GM13977 (cell line): ENCODE data around the gene BABAM2.

ENCODE experiments used
- DNase-seq: peaks from one replicate; pipeline ENCODE4 v3.0.0; 2012; ENCODE audit warnings: low spot score
- in situ Hi-C: fragments of 300-500 bp; cut with MboI; formaldehyde crosslinking; loops from one replicate; pipeline ENCODE4 v1.12.0; 2022; ENCODE audit warnings: low sequenced_read_pairs, low pct_unique_long_range_greater_than_20kb, mixed read lengths, inconsistent platforms; ENCODE audit not compliant: unreplicated experiment
- TF ChIP-seq, protein P1 (sequence below): IDR thresholded peaks from 2 replicates; pipeline ENCODE4 v1.5.1; 2012; ENCODE audit warnings: mild to moderate bottlenecking, control low read depth; ENCODE audit not compliant: insufficient read depth; ENCODE audit errors: extremely low read depth, missing control alignments

The BABAM2 gene

DNA sequence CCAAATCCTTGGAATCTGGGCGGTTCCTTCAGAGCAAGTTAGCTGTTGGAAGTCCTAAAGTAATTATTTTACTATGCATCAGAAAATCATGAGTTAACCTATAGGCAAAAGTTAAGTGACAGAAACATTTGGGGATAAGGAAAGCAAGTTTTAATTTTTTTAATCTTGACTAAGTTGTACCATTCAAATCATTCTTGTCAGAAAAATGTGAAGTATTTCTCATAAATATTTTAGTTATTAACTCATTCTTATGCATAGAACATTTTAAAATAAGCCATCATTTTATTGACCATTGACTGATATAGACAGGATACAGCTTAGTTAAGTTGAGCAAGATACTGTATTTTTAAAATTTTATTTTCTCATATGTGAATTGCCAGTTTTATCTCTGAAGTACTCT, 403.9 kb downstream of the BABAM2 start:
- TF ChIP-seq, protein P1, sequence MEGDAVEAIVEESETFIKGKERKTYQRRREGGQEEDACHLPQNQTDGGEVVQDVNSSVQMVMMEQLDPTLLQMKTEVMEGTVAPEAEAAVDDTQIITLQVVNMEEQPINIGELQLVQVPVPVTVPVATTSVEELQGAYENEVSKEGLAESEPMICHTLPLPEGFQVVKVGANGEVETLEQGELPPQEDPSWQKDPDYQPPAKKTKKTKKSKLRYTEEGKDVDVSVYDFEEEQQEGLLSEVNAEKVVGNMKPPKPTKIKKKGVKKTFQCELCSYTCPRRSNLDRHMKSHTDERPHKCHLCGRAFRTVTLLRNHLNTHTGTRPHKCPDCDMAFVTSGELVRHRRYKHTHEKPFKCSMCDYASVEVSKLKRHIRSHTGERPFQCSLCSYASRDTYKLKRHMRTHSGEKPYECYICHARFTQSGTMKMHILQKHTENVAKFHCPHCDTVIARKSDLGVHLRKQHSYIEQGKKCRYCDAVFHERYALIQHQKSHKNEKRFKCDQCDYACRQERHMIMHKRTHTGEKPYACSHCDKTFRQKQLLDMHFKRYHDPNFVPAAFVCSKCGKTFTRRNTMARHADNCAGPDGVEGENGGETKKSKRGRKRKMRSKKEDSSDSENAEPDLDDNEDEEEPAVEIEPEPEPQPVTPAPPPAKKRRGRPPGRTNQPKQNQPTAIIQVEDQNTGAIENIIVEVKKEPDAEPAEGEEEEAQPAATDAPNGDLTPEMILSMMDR, result no peak
- DNase-seq, result no peak
- in situ Hi-C loops, result no loop called here

DNA sequence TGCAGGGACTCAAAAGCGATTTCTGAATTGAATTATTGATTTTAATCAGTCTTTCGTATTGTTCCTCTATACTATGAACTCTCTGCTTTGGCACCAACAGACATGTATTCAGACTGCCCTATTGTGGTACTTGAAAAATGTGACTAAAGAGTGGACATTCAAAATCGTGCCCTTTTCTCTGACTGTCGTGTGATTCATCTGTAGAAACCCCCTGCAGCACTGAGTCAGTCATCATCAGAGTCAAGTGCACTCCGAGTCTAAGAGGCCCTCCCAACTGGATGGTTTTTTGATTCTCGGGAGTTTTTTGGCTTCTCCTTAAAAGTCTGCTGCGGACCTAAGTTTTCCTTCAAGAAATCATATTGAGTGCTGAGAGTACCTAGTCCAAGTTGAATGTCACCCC, 405.7 kb downstream of the BABAM2 start:
- DNase-seq, result no peak
- in situ Hi-C loops, result no loop called here

DNA sequence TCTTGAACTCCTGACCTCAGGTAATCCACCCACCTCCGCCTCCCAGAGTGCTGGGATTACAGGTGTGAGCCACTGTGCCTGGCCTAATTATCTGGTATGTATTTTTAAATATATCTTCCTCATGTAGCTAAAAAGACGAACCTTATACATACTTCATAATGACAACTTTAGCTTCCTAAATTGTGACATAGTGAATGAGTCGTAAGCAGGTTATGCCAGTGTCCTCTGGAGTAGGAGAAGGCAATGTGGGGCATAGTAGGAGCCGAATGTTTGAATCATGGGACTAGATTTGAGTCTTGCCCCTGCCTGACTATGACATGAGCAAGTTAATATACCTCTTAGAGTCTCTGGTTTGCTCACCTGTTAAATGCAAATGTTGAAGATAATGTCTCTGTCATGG, 406.4 kb downstream of the BABAM2 start:
- TF ChIP-seq, protein P1, result no peak
- in situ Hi-C loops, result no loop called here
- no peak for DNase-seq

More for the DNA sequence above, 405.7 kb downstream of the BABAM2 start:
- TF ChIP-seq, protein P1, result no peak

DNA sequence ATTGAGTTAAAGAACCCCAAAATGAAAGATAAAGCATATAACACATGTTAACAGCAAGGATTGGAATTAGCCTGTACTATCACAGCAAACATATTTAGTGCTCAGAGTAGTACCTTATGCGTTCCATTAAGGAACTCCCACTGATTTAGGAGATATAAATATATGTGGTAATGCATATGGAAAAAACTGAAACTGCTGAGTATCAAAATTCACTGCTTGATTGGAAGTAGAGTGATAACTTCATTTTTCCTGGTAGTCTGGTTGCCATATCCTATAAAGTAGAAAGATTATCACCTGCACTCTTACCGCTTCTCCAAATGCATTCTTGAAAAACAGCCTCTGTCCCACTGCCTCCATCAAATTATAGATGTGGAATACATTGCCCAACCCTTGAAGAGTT, 407.0 kb downstream of the BABAM2 start:
- TF ChIP-seq, protein P1, result no peak
- DNase-seq, result no peak
- in situ Hi-C loops, result no loop called here

DNA sequence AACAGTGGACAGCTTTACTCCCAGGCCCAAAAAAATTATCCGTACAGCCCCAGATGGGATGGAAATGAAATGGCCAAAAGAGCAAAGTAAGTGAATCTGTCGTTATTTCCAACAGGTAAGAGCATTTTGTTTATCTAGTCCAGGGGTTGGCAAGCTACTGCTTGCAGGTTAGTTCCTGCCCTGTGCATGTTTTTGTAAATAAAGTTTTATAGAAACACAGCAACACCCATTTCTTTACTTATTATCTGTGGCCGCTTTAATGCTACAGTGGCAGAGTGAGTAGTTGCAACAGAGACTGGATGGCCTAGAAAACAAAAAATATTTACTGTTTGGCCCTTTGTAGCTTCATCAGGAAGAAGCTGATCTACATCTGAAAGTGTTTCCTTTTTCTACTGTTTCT, 407.9 kb downstream of the BABAM2 start:
- DNase-seq, result no peak
- TF ChIP-seq, protein P1, result no peak
- in situ Hi-C loops, result no loop called here

DNA sequence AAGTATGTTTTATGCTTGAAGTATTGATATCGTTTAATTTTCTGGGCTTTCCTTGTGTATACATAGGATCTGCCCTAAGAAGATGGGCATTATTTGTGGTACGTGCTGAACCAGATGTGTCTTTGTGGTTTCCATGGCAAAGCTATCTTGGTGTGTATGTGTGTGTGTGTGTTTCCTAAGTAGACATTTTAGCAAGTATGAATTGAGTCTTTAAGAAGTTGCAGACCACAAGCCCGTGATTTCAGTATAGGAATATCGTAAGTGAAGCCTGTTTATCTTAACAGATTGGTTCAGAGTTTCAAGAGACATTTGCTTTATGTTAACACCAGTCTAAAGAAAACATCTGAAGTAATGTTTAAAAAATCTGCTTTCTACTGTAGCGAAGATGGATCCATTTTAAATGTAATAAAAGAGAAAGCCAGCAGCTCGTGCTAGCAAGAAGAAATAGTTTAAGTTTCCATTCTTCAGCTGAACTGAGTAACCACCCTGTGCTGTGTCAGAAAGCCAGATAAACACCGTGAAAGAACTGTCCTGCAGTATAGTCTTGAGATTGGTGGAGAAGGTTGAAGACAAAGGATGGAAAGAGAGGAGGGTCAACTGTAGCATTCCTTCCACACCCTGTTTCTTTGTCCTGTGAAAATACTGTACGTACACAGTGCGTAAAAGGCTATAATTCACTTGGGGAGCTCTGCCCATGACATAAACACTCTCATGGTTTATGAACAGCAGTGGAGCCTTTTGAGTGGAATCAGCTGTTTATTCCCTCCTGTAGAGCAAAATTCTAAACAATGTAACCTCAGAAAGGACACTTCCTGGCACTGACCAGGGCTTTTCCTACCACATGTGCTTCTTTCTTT, 410.2 kb downstream of the BABAM2 start:
- in situ Hi-C loops, result no loop called here
- TF ChIP-seq, protein P1, result no peak
- DNase-seq, result no peak

DNA sequence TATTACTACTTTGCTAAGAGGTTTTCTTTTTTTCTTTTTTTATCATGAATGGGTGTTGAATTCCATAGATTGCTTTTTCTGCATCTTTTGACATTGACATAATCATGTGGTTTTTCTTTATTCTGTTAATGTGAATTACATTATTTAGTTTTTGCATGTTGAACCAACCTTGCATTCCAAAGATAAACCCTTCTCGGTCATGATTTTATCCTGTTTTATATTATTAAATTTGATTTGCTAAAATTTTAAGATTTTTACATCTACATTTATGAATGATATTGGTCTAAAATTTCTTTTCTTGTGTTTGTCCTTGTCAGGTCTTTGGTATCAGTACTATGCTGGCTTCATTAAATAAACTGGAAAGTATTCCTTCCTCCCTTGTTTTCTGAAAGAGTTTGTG, 414.7 kb downstream of the BABAM2 start:
- DNase-seq, result no peak
- TF ChIP-seq, protein P1, result no peak
- in situ Hi-C loops, result no loop called here
